WTC11 (cell line): Measurements from ENCODE around the gene B3GALNT2. TPM values are rescaled to one million over a fixed set of nuclear protein-coding genes. Genes with fewer than 3 reads are reported as not detected.

ENCODE experiments used
- ATAC-seq: fragments of 200-7000 bp; cut with Tn5 transposase; 2 replicates; pipeline ENCODE4 v1.10.0; 2021; ENCODE audit warnings: mild to moderate bottlenecking, moderate library complexity
- CTCF ChIA-PET: fragments of 300-600 bp; sonication (Branson Sonifier 250); formaldehyde crosslinking; loops from one replicate; lab custom pipeline; 2021; ENCODE audit warnings: antibody characterized with exemption; lab: Charles Lee
- POLR2A ChIA-PET: fragments of 350-600 bp; sonication (Branson Sonifier 250); formaldehyde crosslinking; loops from one replicate; lab custom pipeline; 2021; ENCODE audit warnings: antibody characterized with exemption; lab: Charles Lee
- DNase-seq: peaks from one replicate; pipeline ENCODE4 v3.0.0; 2021; ENCODE audit warnings: low spot score
- H3K27ac Mint-ChIP-seq: 2 replicates; pipeline ENCODE4 v1.8.0; 2021; ENCODE audit warnings: mixed read lengths
- H3K27me3 Mint-ChIP-seq: 2 replicates; pipeline ENCODE4 v1.8.0; 2021; ENCODE audit warnings: low read depth, mild to moderate bottlenecking, moderate library complexity, mixed read lengths
- H3K36me3 Mint-ChIP-seq: 2 replicates; pipeline ENCODE4 v1.8.0; 2021; ENCODE audit warnings: mixed read lengths
- H3K4me1 Mint-ChIP-seq: 2 replicates; pipeline ENCODE4 v1.8.0; 2022; ENCODE audit warnings: mixed read lengths
- H3K4me3 Mint-ChIP-seq: 2 replicates; pipeline ENCODE4 v1.8.0; 2021; ENCODE audit warnings: mild to moderate bottlenecking, moderate library complexity, mixed read lengths
- H3K9me3 Mint-ChIP-seq: 2 replicates; pipeline ENCODE4 v1.8.0; 2021; ENCODE audit warnings: mixed read lengths
- CBFB ChIP-seq: sonication (generic); formaldehyde crosslinking; IDR thresholded peaks from 2 replicates; pipeline ENCODE4 v1.8.1; 2022; ENCODE audit warnings: mild to moderate bottlenecking, low read depth, missing genetic modification reagents
- EMX1 ChIP-seq: fragments of 250-450 bp; sonication (Bioruptor Pico); IDR thresholded peaks from 2 replicates; pipeline ENCODE4 v1.8.0; 2021; ENCODE audit warnings: mild to moderate bottlenecking
- ETV6 ChIP-seq: sonication (generic); formaldehyde crosslinking; IDR thresholded peaks from 2 replicates; pipeline ENCODE4 v1.8.1; 2022; ENCODE audit warnings: mild to moderate bottlenecking, missing genetic modification reagents
- FOXK1 ChIP-seq: sonication (generic); formaldehyde crosslinking; IDR thresholded peaks from 2 replicates; pipeline ENCODE4 v1.8.0; 2022; ENCODE audit warnings: mild to moderate bottlenecking, moderate library complexity, missing genetic modification reagents
- MXD4 ChIP-seq: fragments of 250-450 bp; sonication (Bioruptor Pico); IDR thresholded peaks from 2 replicates; pipeline ENCODE4 v1.8.0; 2021; ENCODE audit warnings: mild to moderate bottlenecking, moderate library complexity, borderline replicate concordance
- NFE2L1 ChIP-seq: sonication (generic); formaldehyde crosslinking; IDR thresholded peaks from 2 replicates; pipeline ENCODE4 v1.8.1; 2023; ENCODE audit warnings: missing genetic modification reagents
- NR1H2 ChIP-seq: sonication (generic); formaldehyde crosslinking; IDR thresholded peaks from 2 replicates; pipeline ENCODE4 v1.9.0; 2021; ENCODE audit warnings: mild to moderate bottlenecking, moderate library complexity, missing genetic modification reagents
- PRRX2 ChIP-seq: fragments of 250-450 bp; sonication (Bioruptor Pico); IDR thresholded peaks from 2 replicates; pipeline ENCODE4 v1.8.0; 2021; ENCODE audit warnings: mild to moderate bottlenecking
- RORB ChIP-seq: fragments of 250-450 bp; sonication (Bioruptor Pico); IDR thresholded peaks from 2 replicates; pipeline ENCODE4 v1.9.0; 2021; ENCODE audit warnings: mild to moderate bottlenecking
- SMAD3 ChIP-seq: sonication (generic); formaldehyde crosslinking; IDR thresholded peaks from 2 replicates; pipeline ENCODE4 v1.8.0; 2022; ENCODE audit warnings: missing genetic modification reagents, mild to moderate bottlenecking, borderline replicate concordance
- TCF7 ChIP-seq: sonication (generic); formaldehyde crosslinking; IDR thresholded peaks from 2 replicates; pipeline ENCODE4 v1.8.0; 2022; ENCODE audit warnings: mild to moderate bottlenecking, low read depth, missing genetic modification reagents, moderate library complexity
- ZNF121 ChIP-seq: sonication (generic); formaldehyde crosslinking; IDR thresholded peaks from 2 replicates; pipeline ENCODE4 v1.8.0; 2023; ENCODE audit warnings: missing genetic modification reagents
- ZNF263 ChIP-seq: sonication (generic); formaldehyde crosslinking; IDR thresholded peaks from 2 replicates; pipeline ENCODE4 v1.8.1; 2022; ENCODE audit warnings: low read depth, mild to moderate bottlenecking, moderate library complexity, missing genetic modification reagents
- ZNF317 ChIP-seq: sonication (generic); formaldehyde crosslinking; IDR thresholded peaks from 2 replicates; pipeline ENCODE4 v1.8.1; 2023; ENCODE audit warnings: low read depth, mild to moderate bottlenecking, moderate library complexity, missing genetic modification reagents, borderline replicate concordance
- ZNF396 ChIP-seq: fragments of 250-450 bp; sonication (Bioruptor Pico); IDR thresholded peaks from 2 replicates; pipeline ENCODE4 v1.8.0; 2021; ENCODE audit warnings: mild to moderate bottlenecking, moderate library complexity, borderline replicate concordance
- ZNF423 ChIP-seq: fragments of 250-450 bp; sonication (Bioruptor Pico); IDR thresholded peaks from 2 replicates; pipeline ENCODE4 v2.1.2; 2022; ENCODE audit warnings: mild to moderate bottlenecking, moderate library complexity
- total RNA-seq: library from RNA; stranded (reverse); gene quantifications from 3 replicates; pipeline ENCODE4 v1.2.3, GENCODE V29; 2021
- TF ChIP-seq, protein P1 (sequence below): fragments of 250-450 bp; sonication (Bioruptor Pico); IDR thresholded peaks from 2 replicates; pipeline ENCODE4 v1.8.0; 2021; ENCODE audit warnings: mild to moderate bottlenecking
- TF ChIP-seq, protein P2 (sequence below): sonication (generic); formaldehyde crosslinking; IDR thresholded peaks from 2 replicates; pipeline ENCODE4 v1.8.1; 2022; ENCODE audit warnings: mild to moderate bottlenecking, missing genetic modification reagents, moderate library complexity, borderline replicate concordance
- TF ChIP-seq, protein P3 (sequence below): sonication (generic); formaldehyde crosslinking; IDR thresholded peaks from 2 replicates; pipeline ENCODE4 v1.8.0; 2022; ENCODE audit warnings: mild to moderate bottlenecking, missing genetic modification reagents
- TF ChIP-seq, protein P4 (sequence below): sonication (generic); formaldehyde crosslinking; IDR thresholded peaks from 2 replicates; pipeline ENCODE4 v1.8.1; 2023; ENCODE audit warnings: mild to moderate bottlenecking, missing genetic modification reagents
- TF ChIP-seq, protein P5 (sequence below): sonication (generic); formaldehyde crosslinking; IDR thresholded peaks from 2 replicates; pipeline ENCODE4 v1.8.1; 2022; ENCODE audit warnings: missing genetic modification reagents, borderline replicate concordance
- TF ChIP-seq, protein P6 (sequence below): sonication (generic); formaldehyde crosslinking; IDR thresholded peaks from 2 replicates; pipeline ENCODE4 v1.8.0; 2023; ENCODE audit warnings: mild to moderate bottlenecking, missing genetic modification reagents

Gene B3GALNT2
- total RNA-seq, 1 experiment from 2014 or later, result 41.7 TPM

DNA sequence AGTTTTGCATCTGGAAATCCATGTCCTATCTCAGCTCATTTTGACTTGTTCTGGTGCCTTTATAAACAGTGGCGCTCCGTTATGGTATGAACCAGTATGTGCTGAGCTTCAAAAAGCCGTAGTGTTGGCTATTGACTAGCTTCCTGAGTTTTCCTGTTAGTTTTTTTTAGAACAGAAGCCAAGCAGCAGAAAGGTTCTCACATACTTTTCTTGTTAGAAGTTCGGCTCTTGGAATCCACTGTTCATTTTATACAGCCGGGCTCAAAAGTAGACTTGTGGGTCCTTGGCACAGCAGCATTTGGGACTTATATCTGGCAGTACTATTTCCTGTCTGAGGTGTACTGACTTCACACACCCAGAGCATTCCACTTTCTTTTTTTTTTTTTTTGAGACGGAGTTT is 73.3 kb downstream of the B3GALNT2 start:
- no peaks in the 10 kb centered on the region for H3K27me3 Mint-ChIP-seq
- no peak overlapping the region for H3K27ac Mint-ChIP-seq

DNA sequence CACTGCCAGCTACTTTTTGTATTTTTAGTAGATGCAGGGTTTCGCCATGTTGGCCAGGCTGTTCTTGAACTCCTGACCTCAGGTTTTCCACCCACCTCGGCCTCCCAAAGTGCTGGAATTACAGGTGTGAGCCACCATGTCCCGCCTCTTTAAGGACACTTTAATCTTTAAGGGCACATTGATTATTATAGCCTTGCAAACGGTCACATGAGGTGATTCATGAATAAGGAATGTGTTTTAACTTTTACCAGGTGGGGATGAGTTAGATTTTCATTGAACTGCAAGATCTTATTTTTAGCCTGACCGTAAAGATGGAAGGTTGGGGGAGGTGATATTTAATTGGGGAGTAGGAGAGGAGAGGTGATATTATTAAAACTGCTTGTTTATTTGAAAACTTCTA is 75.1 kb downstream of the B3GALNT2 start:
- Mint-ChIP-seq H3K27ac (no peak overlapping the region), H3K4me3 (no peak overlapping the region), H3K4me1 (no peaks in the 10 kb centered on the region)
- CTCF ChIA-PET, result no interaction called here
- no peak for ATAC-seq
- TF ChIP-seq, protein P1, sequence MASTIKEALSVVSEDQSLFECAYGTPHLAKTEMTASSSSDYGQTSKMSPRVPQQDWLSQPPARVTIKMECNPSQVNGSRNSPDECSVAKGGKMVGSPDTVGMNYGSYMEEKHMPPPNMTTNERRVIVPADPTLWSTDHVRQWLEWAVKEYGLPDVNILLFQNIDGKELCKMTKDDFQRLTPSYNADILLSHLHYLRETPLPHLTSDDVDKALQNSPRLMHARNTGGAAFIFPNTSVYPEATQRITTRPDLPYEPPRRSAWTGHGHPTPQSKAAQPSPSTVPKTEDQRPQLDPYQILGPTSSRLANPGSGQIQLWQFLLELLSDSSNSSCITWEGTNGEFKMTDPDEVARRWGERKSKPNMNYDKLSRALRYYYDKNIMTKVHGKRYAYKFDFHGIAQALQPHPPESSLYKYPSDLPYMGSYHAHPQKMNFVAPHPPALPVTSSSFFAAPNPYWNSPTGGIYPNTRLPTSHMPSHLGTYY, result no peak
- TF ChIP-seq FOXK1 (CRISPR knock-in tag) (no peak), MXD4 (CRISPR knock-in tag) (no peak), PRRX2 (no peak), EMX1 (no peak), CBFB (CRISPR knock-in tag) (no peak), ZNF396 (CRISPR knock-in tag) (no peak), ZNF121 (CRISPR knock-in tag) (no peak), ZNF423 (no peak), ZNF263 (CRISPR knock-in tag) (no peak), RORB (CRISPR knock-in tag) (no peak), ETV6 (CRISPR knock-in tag) (no peak), NFE2L1 (no peak)
- TF ChIP-seq, protein P2, sequence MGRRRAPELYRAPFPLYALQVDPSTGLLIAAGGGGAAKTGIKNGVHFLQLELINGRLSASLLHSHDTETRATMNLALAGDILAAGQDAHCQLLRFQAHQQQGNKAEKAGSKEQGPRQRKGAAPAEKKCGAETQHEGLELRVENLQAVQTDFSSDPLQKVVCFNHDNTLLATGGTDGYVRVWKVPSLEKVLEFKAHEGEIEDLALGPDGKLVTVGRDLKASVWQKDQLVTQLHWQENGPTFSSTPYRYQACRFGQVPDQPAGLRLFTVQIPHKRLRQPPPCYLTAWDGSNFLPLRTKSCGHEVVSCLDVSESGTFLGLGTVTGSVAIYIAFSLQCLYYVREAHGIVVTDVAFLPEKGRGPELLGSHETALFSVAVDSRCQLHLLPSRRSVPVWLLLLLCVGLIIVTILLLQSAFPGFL (CRISPR knock-in tag), result no peak
- TF ChIP-seq, protein P3, sequence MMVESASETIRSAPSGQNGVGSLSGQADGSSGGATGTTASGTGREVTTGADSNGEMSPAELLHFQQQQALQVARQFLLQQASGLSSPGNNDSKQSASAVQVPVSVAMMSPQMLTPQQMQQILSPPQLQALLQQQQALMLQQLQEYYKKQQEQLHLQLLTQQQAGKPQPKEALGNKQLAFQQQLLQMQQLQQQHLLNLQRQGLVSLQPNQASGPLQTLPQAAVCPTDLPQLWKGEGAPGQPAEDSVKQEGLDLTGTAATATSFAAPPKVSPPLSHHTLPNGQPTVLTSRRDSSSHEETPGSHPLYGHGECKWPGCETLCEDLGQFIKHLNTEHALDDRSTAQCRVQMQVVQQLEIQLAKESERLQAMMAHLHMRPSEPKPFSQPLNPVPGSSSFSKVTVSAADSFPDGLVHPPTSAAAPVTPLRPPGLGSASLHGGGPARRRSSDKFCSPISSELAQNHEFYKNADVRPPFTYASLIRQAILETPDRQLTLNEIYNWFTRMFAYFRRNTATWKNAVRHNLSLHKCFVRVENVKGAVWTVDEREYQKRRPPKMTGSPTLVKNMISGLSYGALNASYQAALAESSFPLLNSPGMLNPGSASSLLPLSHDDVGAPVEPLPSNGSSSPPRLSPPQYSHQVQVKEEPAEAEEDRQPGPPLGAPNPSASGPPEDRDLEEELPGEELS (CRISPR knock-in tag), result no peak
- TF ChIP-seq, protein P4, sequence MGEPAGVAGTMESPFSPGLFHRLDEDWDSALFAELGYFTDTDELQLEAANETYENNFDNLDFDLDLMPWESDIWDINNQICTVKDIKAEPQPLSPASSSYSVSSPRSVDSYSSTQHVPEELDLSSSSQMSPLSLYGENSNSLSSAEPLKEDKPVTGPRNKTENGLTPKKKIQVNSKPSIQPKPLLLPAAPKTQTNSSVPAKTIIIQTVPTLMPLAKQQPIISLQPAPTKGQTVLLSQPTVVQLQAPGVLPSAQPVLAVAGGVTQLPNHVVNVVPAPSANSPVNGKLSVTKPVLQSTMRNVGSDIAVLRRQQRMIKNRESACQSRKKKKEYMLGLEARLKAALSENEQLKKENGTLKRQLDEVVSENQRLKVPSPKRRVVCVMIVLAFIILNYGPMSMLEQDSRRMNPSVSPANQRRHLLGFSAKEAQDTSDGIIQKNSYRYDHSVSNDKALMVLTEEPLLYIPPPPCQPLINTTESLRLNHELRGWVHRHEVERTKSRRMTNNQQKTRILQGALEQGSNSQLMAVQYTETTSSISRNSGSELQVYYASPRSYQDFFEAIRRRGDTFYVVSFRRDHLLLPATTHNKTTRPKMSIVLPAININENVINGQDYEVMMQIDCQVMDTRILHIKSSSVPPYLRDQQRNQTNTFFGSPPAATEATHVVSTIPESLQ (CRISPR knock-in tag), result no peak
- TF ChIP-seq, protein P5, sequence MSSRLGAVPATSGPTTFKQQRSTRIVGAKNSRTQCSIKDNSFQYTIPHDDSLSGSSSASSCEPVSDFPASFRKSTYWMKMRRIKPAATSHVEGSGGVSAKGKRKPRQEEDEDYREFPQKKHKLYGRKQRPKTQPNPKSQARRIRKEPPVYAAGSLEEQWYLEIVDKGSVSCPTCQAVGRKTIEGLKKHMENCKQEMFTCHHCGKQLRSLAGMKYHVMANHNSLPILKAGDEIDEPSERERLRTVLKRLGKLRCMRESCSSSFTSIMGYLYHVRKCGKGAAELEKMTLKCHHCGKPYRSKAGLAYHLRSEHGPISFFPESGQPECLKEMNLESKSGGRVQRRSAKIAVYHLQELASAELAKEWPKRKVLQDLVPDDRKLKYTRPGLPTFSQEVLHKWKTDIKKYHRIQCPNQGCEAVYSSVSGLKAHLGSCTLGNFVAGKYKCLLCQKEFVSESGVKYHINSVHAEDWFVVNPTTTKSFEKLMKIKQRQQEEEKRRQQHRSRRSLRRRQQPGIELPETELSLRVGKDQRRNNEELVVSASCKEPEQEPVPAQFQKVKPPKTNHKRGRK (CRISPR knock-in tag), result no peak
- TF ChIP-seq, protein P6, sequence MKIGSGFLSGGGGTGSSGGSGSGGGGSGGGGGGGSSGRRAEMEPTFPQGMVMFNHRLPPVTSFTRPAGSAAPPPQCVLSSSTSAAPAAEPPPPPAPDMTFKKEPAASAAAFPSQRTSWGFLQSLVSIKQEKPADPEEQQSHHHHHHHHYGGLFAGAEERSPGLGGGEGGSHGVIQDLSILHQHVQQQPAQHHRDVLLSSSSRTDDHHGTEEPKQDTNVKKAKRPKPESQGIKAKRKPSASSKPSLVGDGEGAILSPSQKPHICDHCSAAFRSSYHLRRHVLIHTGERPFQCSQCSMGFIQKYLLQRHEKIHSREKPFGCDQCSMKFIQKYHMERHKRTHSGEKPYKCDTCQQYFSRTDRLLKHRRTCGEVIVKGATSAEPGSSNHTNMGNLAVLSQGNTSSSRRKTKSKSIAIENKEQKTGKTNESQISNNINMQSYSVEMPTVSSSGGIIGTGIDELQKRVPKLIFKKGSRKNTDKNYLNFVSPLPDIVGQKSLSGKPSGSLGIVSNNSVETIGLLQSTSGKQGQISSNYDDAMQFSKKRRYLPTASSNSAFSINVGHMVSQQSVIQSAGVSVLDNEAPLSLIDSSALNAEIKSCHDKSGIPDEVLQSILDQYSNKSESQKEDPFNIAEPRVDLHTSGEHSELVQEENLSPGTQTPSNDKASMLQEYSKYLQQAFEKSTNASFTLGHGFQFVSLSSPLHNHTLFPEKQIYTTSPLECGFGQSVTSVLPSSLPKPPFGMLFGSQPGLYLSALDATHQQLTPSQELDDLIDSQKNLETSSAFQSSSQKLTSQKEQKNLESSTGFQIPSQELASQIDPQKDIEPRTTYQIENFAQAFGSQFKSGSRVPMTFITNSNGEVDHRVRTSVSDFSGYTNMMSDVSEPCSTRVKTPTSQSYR (CRISPR knock-in tag), result no peak
- TF ChIP-seq, all 79 proteins: peak for 0
- POLR2A ChIA-PET, result interaction anchor here (0.6 kb wide), 1 partner anchor 121 kb away, joined by 4 read pairs; no protein-coding TSS in a partner anchor
- Mint-ChIP-seq H3K36me3 (peaks cover 4% of the 10 kb centered on the region), H3K27me3 (no peaks in the 10 kb centered on the region), H3K9me3 (no peaks in the 10 kb centered on the region)
- DNase-seq, result no peak

More for the DNA sequence above, 73.3 kb downstream of the B3GALNT2 start:
- Mint-ChIP-seq H3K36me3 (peaks cover 12% of the 10 kb centered on the region), H3K4me1 (no peaks in the 10 kb centered on the region), H3K4me3 (no peak overlapping the region), H3K9me3 (no peaks in the 10 kb centered on the region)
- ChIA-PET POLR2A (interaction anchor here (0.6 kb wide), 1 partner anchor 189 kb away, joined by 3 read pairs; no protein-coding TSS in a partner anchor), CTCF (interaction anchor here (1.0 to 1.3 kb wide), 2 partner anchors 14 to 178 kb away, joined by 3 read pairs; no protein-coding TSS in a partner anchor)
- no peak for TF ChIP-seq ZNF121 (CRISPR knock-in tag)
- no peak for TF ChIP-seq NR1H2 (CRISPR knock-in tag)
- no peak for TF ChIP-seq ETV6 (CRISPR knock-in tag)
- TF ChIP-seq SMAD3, result no peak
- TF ChIP-seq TCF7, result no peak
- no peak for TF ChIP-seq ZNF317 (CRISPR knock-in tag)
- DNase-seq, result no peak
- no peak for ATAC-seq
